HL-60 (cell line): Measurements from ENCODE around the gene OPRL1.
"Not testable (repeated sequence)": the region's sequence is repeated elsewhere in the genome, so short reads cannot be mapped to it uniquely, and the experiment has no call there.

Experiments used
- CTCF ChIP-seq: IDR thresholded peaks from one replicate; pipeline ENCODE4 v1.5.1; 2011; ENCODE audit warnings: low read length, control low read depth, inconsistent platforms; ENCODE audit not compliant: insufficient read depth
- GABPA ChIP-seq: IDR thresholded peaks from 2 replicates; pipeline ENCODE4 v1.6.1; 2012; ENCODE audit warnings: low read depth
- REST ChIP-seq: IDR thresholded peaks from 2 replicates; pipeline ENCODE4 v1.6.1; 2012; ENCODE audit warnings: low read depth; ENCODE audit not compliant: insufficient replicate concordance

- TF ChIP-seq CTCF, REST, GABPA: not testable (repeated sequence)
These were observed 54.9 kb downstream of the OPRL1 start for GRCh38 chr20:64134744-64135143.
